Thoracic aorta (tissue), 2 donors: ENCODE measurements around the gene AKNA. TPM values are rescaled to one million over a fixed set of nuclear protein-coding genes. Genes with fewer than 3 reads are reported as not detected.

ENCODE experiments used
- ATAC-seq: fragments of 150-250 bp; one replicate; pipeline ENCODE4 v1.8.0; 2017; ENCODE audit warnings: low read depth; ENCODE audit not compliant: insufficient number of reproducible peaks, low FRiP score
- DNase-seq: peaks from one replicate; pipeline ENCODE4 v3.0.0-alpha.2; 2020; ENCODE audit warnings: low spot score
- H3K27ac ChIP-seq, 2 donors: fragments of 200-600 bp; sonication (generic); 1 replicate in 1 of 2; 2 replicates in 1 of 2; pipeline ENCODE4 v1.5.1; 2016; ENCODE audit warnings: mild to moderate bottlenecking in 2 of 2, moderate library complexity in 2 of 2
- H3K27me3 ChIP-seq: fragments of 200-600 bp; sonication (generic); replicated peaks from 2 replicates; pipeline ENCODE4 v1.6.0; 2016; ENCODE audit warnings: mild to moderate bottlenecking; ENCODE audit not compliant: insufficient read depth
- H3K36me3 ChIP-seq: fragments of 200-600 bp; sonication (generic); one replicate; pipeline ENCODE4 v1.5.1; 2016
- H3K4me1 ChIP-seq, 2 donors: fragments of 200-600 bp; sonication (generic); 1 replicate in 1 of 2; 2 replicates in 1 of 2; pipeline versions ENCODE4 v1.5.1 to v1.6.0; 2016; ENCODE audit warnings: low read depth in 2 of 2, mild to moderate bottlenecking in 1 of 2; ENCODE audit not compliant: control insufficient read depth in 1 of 2
- H3K4me3 ChIP-seq: fragments of 200-600 bp; sonication (generic); 2 replicates; pipeline ENCODE4 v1.5.1; 2016; ENCODE audit warnings: mild to moderate bottlenecking
- H3K9me3 ChIP-seq: fragments of 200-600 bp; sonication (generic); 2 replicates; pipeline ENCODE4 v1.5.1; 2016
- total RNA-seq, 2 donors: library from RNA; depleted of rRNA; stranded (reverse); fragments of >200 nt; gene quantifications; one replicate each; pipeline versions ENCODE4 v1.1.0 to v1.2.3, GENCODE V29; 2016
- TF ChIP-seq, protein P1 (sequence below): fragments of 200-600 bp; sonication (generic); IDR thresholded peaks from one replicate; pipeline ENCODE4 v1.5.1; 2019; ENCODE audit warnings: antibody characterized with exemption

The AKNA gene
- total RNA-seq, 2 donors from 2014 or later: 34.8 to 68.5 TPM

DNA sequence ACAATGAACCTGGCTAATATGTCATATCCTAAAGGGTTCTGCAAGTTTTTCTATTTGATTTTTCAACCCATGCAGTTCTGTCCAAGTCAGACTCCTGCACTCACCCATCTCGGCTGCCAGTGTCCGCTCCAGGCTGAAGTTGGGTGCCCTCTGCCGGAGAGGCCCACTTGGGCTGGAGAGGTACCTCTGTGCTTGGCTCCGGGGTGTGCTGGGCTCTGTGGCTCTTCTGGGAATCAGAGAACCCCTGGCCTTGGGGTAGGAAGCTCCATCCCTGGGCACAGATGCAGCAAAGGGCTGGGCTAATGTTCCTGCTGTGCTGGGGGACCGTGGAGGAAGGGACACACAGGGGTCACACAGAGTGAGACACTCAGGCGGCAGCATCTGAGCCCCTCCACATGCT is 32.0 kb downstream of the AKNA start:
- Histone ChIP-seq H3K4me1 (peaks cover 0 to 5% of the 10 kb centered on the region in 2 donors), H3K9me3 (no peaks in the 10 kb centered on the region), H3K27me3 (no peaks in the 10 kb centered on the region), H3K27ac (no peak overlapping the region), H3K36me3 (peaks cover 66% of the 10 kb centered on the region), H3K4me3 (no peak overlapping the region)
- DNase-seq (no peak), ATAC-seq (no peak)
- TF ChIP-seq, protein P1, sequence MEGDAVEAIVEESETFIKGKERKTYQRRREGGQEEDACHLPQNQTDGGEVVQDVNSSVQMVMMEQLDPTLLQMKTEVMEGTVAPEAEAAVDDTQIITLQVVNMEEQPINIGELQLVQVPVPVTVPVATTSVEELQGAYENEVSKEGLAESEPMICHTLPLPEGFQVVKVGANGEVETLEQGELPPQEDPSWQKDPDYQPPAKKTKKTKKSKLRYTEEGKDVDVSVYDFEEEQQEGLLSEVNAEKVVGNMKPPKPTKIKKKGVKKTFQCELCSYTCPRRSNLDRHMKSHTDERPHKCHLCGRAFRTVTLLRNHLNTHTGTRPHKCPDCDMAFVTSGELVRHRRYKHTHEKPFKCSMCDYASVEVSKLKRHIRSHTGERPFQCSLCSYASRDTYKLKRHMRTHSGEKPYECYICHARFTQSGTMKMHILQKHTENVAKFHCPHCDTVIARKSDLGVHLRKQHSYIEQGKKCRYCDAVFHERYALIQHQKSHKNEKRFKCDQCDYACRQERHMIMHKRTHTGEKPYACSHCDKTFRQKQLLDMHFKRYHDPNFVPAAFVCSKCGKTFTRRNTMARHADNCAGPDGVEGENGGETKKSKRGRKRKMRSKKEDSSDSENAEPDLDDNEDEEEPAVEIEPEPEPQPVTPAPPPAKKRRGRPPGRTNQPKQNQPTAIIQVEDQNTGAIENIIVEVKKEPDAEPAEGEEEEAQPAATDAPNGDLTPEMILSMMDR: no peak

DNA sequence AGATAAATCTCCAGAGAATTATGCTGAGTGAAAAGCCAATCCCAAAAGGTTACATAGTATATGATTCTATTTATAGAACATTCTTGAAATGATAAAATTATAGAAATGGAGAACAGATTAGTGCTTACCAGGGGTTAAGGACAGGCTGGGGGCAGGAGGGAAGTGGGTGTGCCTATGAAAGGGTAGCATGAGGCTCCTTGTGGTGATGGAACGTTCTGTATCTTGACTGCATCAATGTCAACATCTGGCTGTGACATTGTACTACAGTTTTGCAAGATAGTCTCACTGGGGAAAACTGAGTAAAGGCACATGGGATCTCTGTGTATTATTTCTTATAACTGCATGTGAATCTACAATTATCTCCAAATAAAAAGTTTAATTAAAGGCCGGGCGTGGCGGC is 35.9 kb downstream of the AKNA start:
- TF ChIP-seq, protein P1: no peak
- DNase-seq (no peak), ATAC-seq (no peak)
- Histone ChIP-seq H3K4me3 (no peak overlapping the region), H3K27me3 (no peaks in the 10 kb centered on the region), H3K9me3 (no peaks in the 10 kb centered on the region), H3K4me1 (peaks cover 10 to 30% of the 10 kb centered on the region in 2 donors), H3K36me3 (peaks cover 42% of the 10 kb centered on the region), H3K27ac (no peak overlapping the region)

DNA sequence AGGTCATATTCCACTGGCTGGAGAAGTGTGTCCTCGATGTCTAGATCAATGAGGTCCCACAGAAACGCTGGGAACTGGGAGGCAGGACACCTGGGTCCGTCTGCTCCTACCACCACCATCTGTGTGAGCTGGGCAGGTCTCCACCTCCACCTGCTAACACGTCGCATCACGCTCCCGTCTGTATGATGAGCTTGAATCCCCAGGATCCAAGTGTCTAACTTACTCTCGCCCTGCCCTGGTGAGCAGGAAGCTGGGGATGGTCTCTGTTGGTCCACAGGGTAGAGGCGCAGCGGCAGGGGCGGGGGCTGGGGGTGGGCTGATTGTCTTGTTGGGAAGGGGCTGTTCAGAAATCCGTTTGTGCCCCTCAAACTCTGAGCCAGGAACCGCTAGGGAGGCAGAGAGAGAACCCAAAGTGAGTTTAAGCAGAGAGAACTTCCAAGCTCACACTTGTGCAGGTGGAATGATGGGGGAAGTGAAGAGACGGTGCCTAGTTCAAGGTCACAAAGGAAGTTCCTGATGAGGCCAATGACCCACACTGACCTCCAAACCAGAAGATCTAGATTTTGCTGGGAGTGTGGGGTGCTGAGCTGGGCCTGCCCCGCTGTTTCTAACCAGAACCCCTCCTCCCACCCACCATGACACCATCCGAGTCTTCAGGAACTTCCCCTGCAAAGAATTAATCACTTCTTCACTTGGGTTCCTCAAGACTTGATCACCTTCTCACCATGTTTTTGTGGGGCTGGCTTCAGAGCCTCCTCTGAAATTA is 37.0 kb downstream of the AKNA start:
- ATAC-seq (no peak), DNase-seq (no peak)
- peak overlapping the region; percentile 30 to 66 for H3K27ac ChIP-seq
- TF ChIP-seq, protein P1: no peak
- H3K27me3 ChIP-seq: no peaks in the 10 kb centered on the region
- H3K36me3 ChIP-seq: peaks cover 43% of the 10 kb centered on the region
- no peaks in the 10 kb centered on the region for H3K9me3 ChIP-seq
- H3K4me3 ChIP-seq: no peak overlapping the region
- H3K4me1 ChIP-seq: peaks cover 10 to 30% of the 10 kb centered on the region in 2 donors

DNA sequence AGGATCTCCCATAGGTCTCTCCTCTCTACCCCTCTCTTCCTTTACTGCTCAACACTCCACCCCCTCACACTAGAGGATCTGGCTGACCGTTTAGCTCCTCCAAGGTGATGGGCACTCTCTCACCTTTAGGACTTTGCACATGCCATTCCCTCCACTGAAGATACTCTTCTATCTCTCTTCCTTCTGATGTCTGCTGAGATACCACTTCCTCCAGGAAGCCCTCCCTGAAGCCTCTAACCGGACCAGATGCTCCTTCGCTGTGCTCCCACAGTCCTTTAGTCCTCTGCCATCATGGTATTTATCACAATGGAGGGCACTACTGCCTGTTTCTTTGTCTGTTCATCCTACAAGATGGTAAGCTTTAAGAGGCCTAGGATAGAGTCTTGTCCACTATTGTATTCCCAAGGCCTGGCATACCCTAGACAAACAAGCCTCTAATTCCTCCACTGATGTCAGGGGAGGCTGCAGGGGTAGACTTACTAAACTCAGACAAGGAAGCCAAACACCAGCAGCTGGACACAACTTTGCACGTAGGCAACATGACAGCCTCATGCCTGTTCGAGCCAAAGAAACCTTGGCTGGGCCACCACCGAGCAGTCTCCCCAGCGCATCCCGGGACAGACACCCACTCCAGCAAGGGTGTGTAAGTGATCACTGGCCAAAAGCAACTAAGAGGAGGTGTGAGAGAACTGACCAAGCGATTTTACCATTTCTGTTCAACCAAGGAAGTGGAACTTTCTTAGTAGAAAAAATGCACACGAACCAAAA is 37.9 kb downstream of the AKNA start:
- no peak overlapping the region for H3K4me3 ChIP-seq
- no peaks in the 10 kb centered on the region for H3K9me3 ChIP-seq
- H3K27ac ChIP-seq: peak overlapping the region; percentile 30 to 66
- H3K36me3 ChIP-seq: peaks cover 45% of the 10 kb centered on the region
- DNase-seq (no peak), ATAC-seq (no peak)
- H3K4me1 ChIP-seq: peaks cover 10 to 30% of the 10 kb centered on the region in 2 donors
- H3K27me3 ChIP-seq: no peaks in the 10 kb centered on the region
- TF ChIP-seq, protein P1: no peak

DNA sequence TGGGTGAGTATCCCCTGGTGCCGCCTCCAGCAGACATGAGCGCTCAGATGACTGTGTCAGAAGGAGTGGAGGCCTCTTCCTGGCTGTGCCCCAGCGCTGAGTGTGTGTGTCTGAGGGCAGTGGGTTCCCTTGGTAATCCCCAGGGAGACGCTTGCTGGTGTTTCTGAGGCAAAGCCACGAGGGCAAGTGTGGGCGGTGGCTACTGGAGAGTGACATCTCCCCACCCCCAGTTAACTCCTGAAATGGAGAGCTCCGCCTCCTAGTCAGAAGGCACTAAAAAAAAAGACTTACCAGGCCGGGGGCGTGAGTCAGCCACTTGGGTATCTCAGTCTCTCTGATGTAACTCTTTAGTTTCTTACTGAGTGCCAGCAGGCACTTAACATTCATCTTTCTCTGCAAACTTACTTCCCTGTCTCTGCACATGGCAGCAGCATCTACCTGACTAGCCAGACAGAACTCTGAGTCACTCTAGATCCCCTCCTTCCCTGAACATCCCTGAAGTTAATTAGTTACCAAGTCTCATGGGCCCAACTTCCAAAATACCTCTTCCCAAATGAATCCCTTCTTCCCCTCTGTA is 38.8 kb downstream of the AKNA start:
- Histone ChIP-seq H3K4me3 (no peak overlapping the region), H3K27ac (peak overlapping the region; percentile 53 to 66), H3K36me3 (peaks cover 50% of the 10 kb centered on the region), H3K9me3 (no peaks in the 10 kb centered on the region), H3K27me3 (no peaks in the 10 kb centered on the region), H3K4me1 (peaks cover 10 to 30% of the 10 kb centered on the region in 2 donors)
- ATAC-seq: peak; percentile 92
- peak; percentile 80 for DNase-seq
- TF ChIP-seq, protein P1: no peak
